Activated CD4-positive, alpha-beta T cell treated with anti-CD3 and anti-CD28 coated beads, Interleukin-2, amount 10 ng/mL, durations not matched to agents 24 days and 14 days (primary cell): ENCODE data around the gene ANKRD11. TPM values are rescaled to one million over a fixed set of nuclear protein-coding genes. Genes with fewer than 3 reads are reported as not detected.
A peak's percentile ranks its signal among the peaks of the same experiment; 100 is the strongest.
"Not testable (repeated sequence)": the region's sequence is repeated elsewhere in the genome, so short reads cannot be mapped to it uniquely, and the experiment has no call there.

ENCODE experiments used
- DNase-seq: peaks from one replicate; pipeline ENCODE4 v3.0.0; 2022
- H3K27ac Mint-ChIP-seq: one replicate; pipeline ENCODE4 v1.8.0; 2022; ENCODE audit warnings: mild to moderate bottlenecking, mixed read lengths
- H3K27me3 Mint-ChIP-seq: one replicate; pipeline ENCODE4 v1.8.0; 2022; ENCODE audit warnings: mixed read lengths
- H3K36me3 Mint-ChIP-seq: one replicate; pipeline ENCODE4 v1.8.0; 2022; ENCODE audit warnings: low read depth, mild to moderate bottlenecking, mixed read lengths
- H3K4me1 Mint-ChIP-seq: one replicate; pipeline ENCODE4 v1.8.0; 2021; ENCODE audit warnings: mixed read lengths
- H3K4me3 Mint-ChIP-seq: one replicate; pipeline ENCODE4 v1.8.0; 2022; ENCODE audit warnings: mild to moderate bottlenecking, moderate library complexity, mixed read lengths
- H3K9me3 Mint-ChIP-seq: one replicate; pipeline ENCODE4 v1.8.0; 2021; ENCODE audit warnings: mixed read lengths
- intact Hi-C: fragments of 100-400 bp; cut with micrococcal nuclease; formaldehyde crosslinking; loops from one replicate; pipeline ENCODE4 v1.15.1; 2023
- total RNA-seq: library from RNA; stranded (reverse); gene quantifications from 2 replicates; pipeline ENCODE4 v1.2.3, GENCODE V29; 2022

ANKRD11 gene
- total RNA-seq, 1 donor from 2014 or later, result 152 TPM

DNA sequence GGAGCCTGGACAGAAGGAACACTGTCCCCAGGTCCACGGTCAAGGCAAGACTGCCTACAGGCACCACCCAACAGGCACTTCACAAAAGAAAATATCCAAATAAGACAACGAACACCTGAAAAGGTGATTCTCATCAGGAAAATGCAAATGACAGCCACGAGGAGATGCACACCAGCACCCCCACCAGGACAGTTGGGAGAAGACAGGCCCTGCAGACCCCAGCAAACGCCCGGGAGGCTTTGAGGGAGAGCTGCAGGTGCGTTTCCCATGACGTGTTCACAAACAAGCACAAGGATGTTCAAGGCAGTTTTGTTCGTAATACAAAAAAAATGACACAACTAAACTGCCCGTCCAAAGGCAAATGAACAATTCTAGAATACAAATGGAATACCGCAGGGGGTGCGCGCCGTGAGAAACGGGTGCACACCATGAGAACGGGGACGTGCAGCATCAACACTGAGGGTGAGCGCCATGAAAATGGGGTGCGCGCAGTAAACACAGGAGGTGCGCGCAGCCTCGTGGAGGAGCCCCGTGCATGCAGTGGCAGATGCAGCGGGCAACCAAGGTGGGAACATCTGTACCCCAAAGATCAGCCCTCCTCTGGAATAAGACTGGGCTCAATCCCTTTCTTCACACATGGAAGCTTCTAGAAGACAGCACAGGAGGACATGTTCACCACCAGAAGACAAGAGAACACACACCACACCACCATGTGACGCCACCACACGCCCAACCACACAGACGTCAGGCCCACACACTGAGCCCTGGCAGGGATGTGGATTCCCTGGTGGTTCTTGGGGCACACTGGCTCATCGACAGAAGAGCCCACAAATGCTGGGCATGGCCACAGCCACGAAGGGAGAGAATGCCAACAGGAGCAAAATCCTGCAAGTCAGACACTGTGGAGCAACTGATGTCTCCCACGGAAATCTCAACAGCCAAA lies 181.7 kb downstream of the ANKRD11 start:
- peak overlapping the region; percentile 53 for H3K27ac Mint-ChIP-seq
- H3K36me3 Mint-ChIP-seq, result peaks cover 40% of the 10 kb centered on the region
- H3K4me1 Mint-ChIP-seq, result peaks cover 40% of the 10 kb centered on the region
- peak overlapping the region; percentile 49 for H3K4me3 Mint-ChIP-seq
- intact Hi-C loops, result no loop called here
- H3K27me3 Mint-ChIP-seq, result no peaks in the 10 kb centered on the region
- DNase-seq, result peak; percentile 78
- no peaks in the 10 kb centered on the region for H3K9me3 Mint-ChIP-seq

DNA sequence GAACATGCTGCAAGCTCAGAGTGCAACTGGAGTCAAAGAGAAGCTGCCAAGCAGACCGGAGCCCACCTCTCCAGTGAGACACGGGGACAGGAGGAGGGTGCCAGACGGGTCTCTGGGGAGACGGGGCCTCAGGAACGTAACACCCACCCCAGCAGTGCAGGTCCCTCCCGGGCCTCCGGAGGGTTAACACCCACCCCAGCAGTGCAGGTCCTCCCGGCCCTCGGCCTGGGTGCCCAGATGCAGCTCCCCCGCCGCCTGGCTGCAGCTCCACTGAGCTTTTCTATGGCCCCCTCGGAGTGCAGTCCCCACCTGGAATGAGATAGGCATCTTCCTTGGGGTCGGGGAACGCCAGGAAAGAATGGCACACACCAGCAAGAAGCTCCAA lies 182.9 kb downstream of the ANKRD11 start:
- no peak for DNase-seq
- intact Hi-C loops, result no loop called here
- no peaks in the 10 kb centered on the region for H3K27me3 Mint-ChIP-seq
- H3K4me1 Mint-ChIP-seq, result peaks cover 36% of the 10 kb centered on the region
- H3K4me3 Mint-ChIP-seq, result no peak overlapping the region
- H3K9me3 Mint-ChIP-seq, result no peaks in the 10 kb centered on the region
- H3K27ac Mint-ChIP-seq, result peak overlapping the region; percentile 25
- peaks cover 41% of the 10 kb centered on the region for H3K36me3 Mint-ChIP-seq

DNA sequence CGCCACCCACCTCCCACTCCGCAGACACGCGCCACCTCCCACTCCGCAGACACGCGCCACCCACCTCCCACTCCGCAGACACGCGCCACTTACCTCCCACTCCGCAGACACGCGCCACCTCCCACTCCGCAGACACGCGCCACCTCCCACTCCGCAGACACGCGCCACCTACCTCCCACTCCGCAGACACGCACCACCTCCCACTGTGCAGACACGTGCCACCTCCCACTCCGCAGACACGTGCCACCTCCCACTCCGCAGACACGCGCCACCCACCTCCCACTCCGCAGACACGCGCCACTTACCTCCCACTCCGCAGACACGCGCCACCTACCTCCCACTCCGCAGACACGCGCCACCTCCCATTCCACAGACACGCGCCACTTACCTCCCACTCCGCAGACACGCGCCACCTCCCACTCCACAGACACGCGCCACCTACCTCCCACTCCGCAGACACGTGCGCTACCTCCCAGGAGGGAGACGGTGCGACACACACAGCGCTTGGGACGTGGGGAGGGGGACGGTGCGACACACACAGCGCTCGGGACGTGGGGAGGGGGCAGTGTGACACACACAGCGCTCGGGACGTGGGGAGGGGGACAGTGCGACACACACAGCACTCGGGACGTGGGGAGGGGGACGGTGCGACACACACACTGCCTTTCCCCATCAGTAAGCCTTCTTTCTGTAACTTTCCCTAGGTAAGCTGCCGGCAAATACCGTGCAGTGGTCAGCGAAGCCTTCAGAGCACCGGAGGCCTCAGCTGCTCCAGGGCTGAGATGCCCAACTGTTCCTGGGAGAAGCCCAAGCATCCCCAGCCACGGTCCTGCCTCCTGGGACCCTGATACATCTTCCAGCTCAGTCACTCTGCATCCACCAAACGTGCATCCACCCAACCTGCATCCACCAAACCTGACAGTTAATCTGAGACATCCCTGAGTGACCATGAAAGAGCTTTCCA lies 183.6 kb downstream of the ANKRD11 start:
- H3K27me3 Mint-ChIP-seq, H3K9me3 Mint-ChIP-seq, H3K4me3 Mint-ChIP-seq, DNase-seq, intact Hi-C loops: not testable (repeated sequence)
- Mint-ChIP-seq H3K27ac (peak overlapping the region; percentile 6), H3K4me1 (peaks cover 36% of the 10 kb centered on the region), H3K36me3 (peaks cover 42% of the 10 kb centered on the region)

DNA sequence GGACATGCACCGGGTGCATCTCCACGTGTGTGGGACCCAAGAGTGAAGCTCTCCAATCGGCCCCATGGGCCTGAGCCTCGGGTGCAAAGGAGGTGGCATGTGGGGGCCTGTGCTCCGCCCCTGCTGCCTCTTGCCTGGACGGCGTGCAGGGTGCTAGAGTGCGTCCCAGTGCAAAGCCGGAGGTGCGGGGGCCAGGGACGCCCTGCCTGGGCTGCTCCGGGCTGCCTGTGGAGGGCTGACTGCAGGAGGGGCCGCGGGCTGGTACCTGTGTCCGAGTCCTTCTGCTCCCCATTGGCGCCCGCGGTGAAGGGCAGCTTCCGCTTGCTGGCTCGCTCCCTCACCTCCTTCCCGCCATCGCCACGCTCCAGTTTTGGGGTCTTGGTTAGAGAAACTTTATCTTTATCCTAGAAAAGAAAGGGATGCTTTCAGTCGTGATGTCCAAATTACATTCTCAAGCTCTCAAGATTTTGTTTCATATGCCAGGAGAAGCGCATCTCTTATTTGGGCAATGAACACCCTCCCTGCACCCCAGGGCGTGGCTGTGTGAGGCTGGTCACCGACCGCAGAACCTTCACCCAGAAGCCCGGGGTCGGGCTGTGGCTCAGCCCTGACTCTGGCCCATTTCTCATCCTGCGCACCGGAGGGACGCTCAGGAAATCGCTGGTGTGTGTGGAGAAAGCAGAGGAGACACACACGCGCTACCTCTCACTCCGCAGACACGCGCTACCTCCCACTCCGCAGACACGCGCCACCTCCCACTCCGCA lies 185.2 kb downstream of the ANKRD11 start:
- H3K36me3 Mint-ChIP-seq, result peaks cover 35% of the 10 kb centered on the region
- intact Hi-C loops, result no loop called here
- no peak overlapping the region for H3K4me3 Mint-ChIP-seq
- no peaks in the 10 kb centered on the region for H3K27me3 Mint-ChIP-seq
- no peak for DNase-seq
- no peak overlapping the region for H3K27ac Mint-ChIP-seq
- H3K4me1 Mint-ChIP-seq, result peaks cover 32% of the 10 kb centered on the region
- H3K9me3 Mint-ChIP-seq, result no peaks in the 10 kb centered on the region

DNA sequence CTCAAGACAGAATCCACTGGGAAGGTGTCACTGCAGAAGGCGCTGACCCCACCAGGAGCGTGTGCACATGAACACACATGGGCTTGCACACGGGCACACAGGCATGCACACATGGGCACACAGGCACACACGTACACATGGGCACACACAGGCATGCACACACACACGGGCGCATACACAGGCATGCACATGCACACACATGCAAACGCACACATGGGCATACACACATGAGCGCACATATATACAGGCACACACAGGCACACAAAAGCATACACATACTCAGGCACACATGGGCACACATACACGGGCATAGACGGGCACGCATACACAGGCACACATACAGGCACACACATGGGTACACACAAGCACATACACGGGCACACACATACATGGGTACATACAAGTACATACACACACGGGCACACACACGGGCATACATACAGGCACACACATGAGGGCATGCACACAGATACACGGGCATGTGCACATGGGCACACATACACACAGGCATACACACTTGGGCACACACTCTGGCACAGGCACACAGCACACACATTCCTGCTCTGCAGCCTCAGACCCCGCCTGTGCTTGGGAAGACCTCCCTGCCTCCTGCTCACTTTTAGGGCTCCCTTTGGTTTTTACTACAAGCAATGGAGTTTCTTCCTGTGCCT lies 186.0 kb downstream of the ANKRD11 start:
- H3K27ac Mint-ChIP-seq, result peak overlapping the region; percentile 55

DNA sequence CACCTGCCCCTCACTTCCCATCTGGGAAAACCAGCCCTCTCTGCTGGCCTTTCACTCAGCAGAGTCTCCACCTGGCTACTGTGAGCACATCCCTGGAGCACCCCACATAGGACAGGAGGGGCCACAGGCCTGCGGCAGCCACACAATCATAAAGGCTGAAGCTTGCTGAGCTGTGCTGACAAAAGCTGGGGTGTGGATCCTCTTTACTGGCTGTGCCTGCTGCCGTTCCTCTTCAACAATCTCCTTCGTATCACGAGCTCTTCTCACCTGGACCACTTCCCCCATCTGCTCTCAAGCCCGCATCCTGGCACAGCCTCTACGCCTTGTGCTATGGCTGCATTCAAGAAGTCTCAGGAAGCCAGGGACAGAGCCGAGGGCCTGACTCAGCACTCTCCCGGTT lies 186.7 kb downstream of the ANKRD11 start:
- peaks cover 33% of the 10 kb centered on the region for H3K36me3 Mint-ChIP-seq
- H3K4me1 Mint-ChIP-seq, result peaks cover 25% of the 10 kb centered on the region
- DNase-seq, result no peak
- H3K27ac Mint-ChIP-seq, result peak overlapping the region; percentile 49
- no peaks in the 10 kb centered on the region for H3K27me3 Mint-ChIP-seq
- H3K4me3 Mint-ChIP-seq, result no peak overlapping the region
- no peaks in the 10 kb centered on the region for H3K9me3 Mint-ChIP-seq
- intact Hi-C loops, result no loop called here

More for the DNA sequence above, 186.0 kb downstream of the ANKRD11 start:
- H3K9me3 Mint-ChIP-seq, result no peaks in the 10 kb centered on the region
- no peak overlapping the region for H3K4me3 Mint-ChIP-seq
- intact Hi-C loops, result no loop called here
- H3K27me3 Mint-ChIP-seq, result no peaks in the 10 kb centered on the region
- DNase-seq, result no peak
- H3K4me1 Mint-ChIP-seq, result peaks cover 27% of the 10 kb centered on the region
- peaks cover 32% of the 10 kb centered on the region for H3K36me3 Mint-ChIP-seq

DNA sequence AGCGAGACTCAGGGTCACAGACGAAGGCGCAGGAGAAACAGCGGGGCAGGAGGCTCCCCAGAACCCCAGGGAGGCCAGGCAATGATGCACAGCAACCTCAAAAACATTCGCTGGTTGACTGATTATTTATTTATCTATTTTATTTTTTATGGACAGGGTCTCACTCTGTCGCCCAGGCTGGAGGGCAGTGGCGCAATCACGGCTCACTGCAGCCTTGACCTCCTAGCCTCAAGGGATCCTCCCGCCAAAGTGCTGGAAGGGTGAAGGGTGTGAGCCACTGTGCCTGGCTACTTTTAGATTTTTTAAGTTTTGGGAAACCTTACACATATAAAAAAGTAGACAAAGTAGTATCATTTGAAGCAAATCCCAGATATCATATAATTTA lies 189.4 kb downstream of the ANKRD11 start:
- Mint-ChIP-seq H3K36me3 (peaks cover 36% of the 10 kb centered on the region), H3K27ac (no peak overlapping the region)

DNA sequence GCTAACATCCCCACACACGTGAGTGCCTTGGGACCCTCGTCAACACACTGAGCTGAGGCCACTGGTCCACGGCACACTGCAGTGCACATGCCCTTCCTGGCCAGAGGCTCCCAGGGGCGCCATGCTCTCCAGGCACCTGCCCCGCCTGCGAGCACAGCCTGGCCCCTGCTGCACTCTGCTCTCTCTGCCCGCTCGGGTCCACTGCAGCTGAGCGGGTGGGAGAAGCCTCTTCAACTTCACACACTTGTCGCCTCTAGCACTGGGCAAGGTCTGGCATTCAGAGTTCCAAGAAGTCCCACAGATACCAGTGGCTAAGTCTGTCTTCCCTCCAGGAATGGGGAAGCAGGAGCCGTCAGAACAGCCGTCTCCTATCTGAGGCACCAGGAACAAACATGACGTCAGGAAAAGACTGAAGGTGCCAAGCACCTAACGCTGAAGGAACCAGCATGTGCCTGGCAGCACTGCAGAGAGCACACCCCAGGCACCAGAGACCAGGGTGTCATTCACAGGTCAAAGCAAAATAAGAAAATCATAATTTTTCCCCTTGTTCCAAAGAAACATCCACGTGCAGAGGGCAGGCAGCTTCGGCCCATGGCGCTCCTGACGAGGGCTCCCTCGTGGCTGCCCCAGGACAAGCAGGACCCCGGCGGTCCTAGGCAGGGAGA lies 189.9 kb downstream of the ANKRD11 start:
- Mint-ChIP-seq H3K36me3 (peaks cover 36% of the 10 kb centered on the region), H3K9me3 (no peaks in the 10 kb centered on the region), H3K27ac (no peak overlapping the region), H3K27me3 (no peaks in the 10 kb centered on the region), H3K4me1 (peaks cover 39% of the 10 kb centered on the region), H3K4me3 (no peak overlapping the region)
- intact Hi-C loops, result no loop called here
- DNase-seq, result no peak

More for the DNA sequence above, 189.4 kb downstream of the ANKRD11 start:
- no peaks in the 10 kb centered on the region for H3K9me3 Mint-ChIP-seq
- peaks cover 39% of the 10 kb centered on the region for H3K4me1 Mint-ChIP-seq
- no peaks in the 10 kb centered on the region for H3K27me3 Mint-ChIP-seq
- intact Hi-C loops, result no loop called here
- no peak for DNase-seq
- no peak overlapping the region for H3K4me3 Mint-ChIP-seq

DNA sequence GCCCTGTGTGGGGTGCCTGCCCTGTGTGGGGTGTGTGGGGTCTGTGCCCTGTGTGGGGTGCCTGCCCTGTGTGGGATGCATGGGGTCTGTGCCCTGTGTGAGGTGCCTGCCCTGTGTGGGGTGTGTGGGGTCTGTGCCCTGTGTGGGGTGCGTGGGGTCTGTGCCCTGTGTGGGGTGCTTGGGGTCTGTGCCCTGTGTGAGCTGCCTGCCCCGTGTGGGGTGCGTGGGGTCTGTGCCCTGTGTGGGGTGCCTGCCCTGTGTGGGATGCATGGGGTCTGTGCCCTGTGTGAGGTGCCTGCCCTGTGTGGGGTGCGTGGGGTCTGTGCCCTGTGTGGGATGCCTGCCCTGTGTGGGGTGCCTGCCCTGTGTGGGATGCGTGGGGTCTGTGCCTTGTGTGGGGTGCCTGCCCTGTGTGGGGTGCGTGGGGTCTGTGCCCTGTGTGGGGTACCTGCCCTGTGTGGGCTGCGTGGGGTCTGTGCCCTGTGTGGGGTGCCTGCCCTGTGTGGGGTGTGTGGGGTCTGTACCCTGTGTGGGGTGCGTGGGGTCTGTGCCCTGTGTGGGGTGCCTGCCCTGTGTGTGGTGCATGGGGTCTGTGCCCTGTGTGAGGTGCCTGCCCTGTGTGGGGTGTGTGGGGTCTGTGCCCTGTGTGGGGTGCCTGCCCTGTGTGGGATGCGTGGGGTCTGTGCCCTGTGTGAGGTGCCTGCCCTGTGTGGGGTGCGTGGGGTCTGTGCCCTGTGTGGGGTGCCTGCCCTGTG lies 190.8 kb downstream of the ANKRD11 start:
- Mint-ChIP-seq H3K36me3 (peaks cover 35% of the 10 kb centered on the region), H3K4me1 (peaks cover 39% of the 10 kb centered on the region)
- intact Hi-C loops, result not testable (repeated sequence)

DNA sequence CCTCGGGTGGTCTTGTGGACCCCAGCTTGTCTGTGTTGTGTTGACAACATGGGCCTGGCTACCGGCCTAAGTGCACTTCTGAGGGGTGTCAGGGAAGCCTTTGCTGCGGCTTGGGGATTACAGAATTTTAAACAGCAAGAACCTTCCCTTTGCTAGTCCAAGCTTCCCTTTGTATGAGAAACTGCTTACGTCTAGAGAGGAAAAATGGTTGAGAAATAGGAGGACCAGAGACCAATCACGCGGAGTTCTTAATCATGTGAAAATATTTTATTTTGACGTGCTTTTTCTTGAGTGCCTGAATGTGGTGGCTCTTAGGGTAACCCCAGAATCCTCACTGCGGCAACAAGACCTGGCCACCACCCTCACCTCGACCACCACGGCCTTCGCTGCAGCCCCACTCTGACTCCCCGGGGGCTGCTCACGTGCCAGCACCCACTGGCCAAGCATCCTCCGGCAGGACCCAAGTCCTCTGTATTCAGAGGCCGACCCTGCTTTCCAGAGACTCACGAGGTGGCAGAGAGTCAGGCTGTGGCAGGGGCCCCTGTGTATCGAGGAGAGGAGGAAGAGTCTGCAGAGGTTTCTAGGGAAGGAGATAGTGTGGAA lies 191.6 kb downstream of the ANKRD11 start:
- Mint-ChIP-seq H3K9me3 (no peaks in the 10 kb centered on the region), H3K36me3 (peaks cover 27% of the 10 kb centered on the region), H3K4me3 (no peak overlapping the region), H3K27me3 (no peaks in the 10 kb centered on the region), H3K4me1 (peaks cover 33% of the 10 kb centered on the region), H3K27ac (no peak overlapping the region)
- DNase-seq, result no peak
- intact Hi-C loops, result no loop called here

More for the DNA sequence above, 190.8 kb downstream of the ANKRD11 start:
- H3K27ac Mint-ChIP-seq, H3K9me3 Mint-ChIP-seq, DNase-seq, H3K27me3 Mint-ChIP-seq, H3K4me3 Mint-ChIP-seq: not testable (repeated sequence)

DNA sequence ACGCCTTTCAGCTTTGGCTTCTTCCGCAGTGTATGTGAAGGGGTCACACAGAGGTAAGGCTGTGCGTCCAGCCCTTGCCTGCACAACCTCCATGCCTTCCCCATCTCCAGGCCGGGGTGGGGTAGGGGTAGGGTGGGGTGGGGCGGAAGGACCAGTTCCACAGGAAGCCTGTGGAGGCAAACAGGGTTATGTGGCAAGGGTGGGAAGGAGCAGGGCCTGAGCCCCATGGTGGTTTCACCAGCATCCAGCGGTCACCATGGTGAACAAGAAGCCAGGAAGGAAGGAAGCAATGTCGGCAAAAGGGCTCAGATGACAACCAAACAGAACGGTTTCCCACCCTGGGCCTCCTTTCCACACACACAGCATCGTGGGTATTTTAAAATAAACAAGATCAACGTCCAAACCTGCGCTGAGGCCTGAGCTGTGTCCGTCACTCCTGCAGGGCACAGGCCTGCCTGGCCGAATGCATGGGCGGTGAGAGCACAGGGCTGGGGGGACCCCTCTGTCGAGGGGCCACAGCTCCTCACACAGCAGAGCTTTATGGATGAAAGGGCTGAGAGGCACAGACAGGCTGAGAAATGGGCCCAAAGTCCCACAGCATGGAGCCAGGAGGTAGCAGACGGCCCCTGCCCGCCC lies 192.3 kb downstream of the ANKRD11 start:
- H3K4me1 Mint-ChIP-seq, result peaks cover 32% of the 10 kb centered on the region
- peaks cover 25% of the 10 kb centered on the region for H3K36me3 Mint-ChIP-seq
- no peak overlapping the region for H3K4me3 Mint-ChIP-seq

More for the DNA sequence above, 192.3 kb downstream of the ANKRD11 start:
- Mint-ChIP-seq H3K9me3 (no peaks in the 10 kb centered on the region), H3K27ac (no peak overlapping the region), H3K27me3 (no peaks in the 10 kb centered on the region)
- no peak for DNase-seq
- intact Hi-C loops, result no loop called here
